K562 (cell line): ENCODE data around the gene DDX51. TPM values are rescaled to one million over a fixed set of nuclear protein-coding genes. Genes with fewer than 3 reads are reported as not detected.

ENCODE experiments used
- ATAC-seq: fragments of 200-7000 bp; cut with Tn5 transposase; 3 replicates; pipeline ENCODE4 v1.9.1; 2020; ENCODE audit warnings: moderate library complexity
- BruUV-seq: library from RNA; stranded (reverse); fragments of 400-500 nt; replicated peaks from 2 replicates; lab custom pipeline; 2021; lab: Mats Ljungman, UMichigan
- CTCF ChIA-PET: fragments of 300-600 bp; formaldehyde crosslinking; extraction: SDS; loops from one replicate; lab custom pipeline; 2021; ENCODE audit warnings: low intra/inter-chr PET ratio; lab: Yijun Ruan, JAX
- POLR2A ChIA-PET: fragments of 300-600, 350-650 bp; sonication (Branson Sonifier 250); formaldehyde crosslinking; extraction: SDS; loops from one replicate; lab custom pipeline; 2021; ENCODE audit warnings: antibody characterized with exemption, inconsistent platforms; lab: Yijun Ruan, JAX
- DNase-seq, 4 experiments: peaks; one replicate each; pipeline versions ENCODE4 v3.0.0 to v3.0.0-alpha.2; 2011 to 2018; ENCODE audit warnings: low spot score in 3 of 4, mixed read lengths in 3 of 4; ENCODE audit errors: extremely low read depth in 1 of 4
- FAIRE-seq: peaks from 2 replicates; lab custom pipeline; 2011; peaks lifted over from hg19 to GRCh38; lab: Jason Lieb, UNC
- H2AFZ ChIP-seq: 2 replicates; pipeline ENCODE4 v1.6.0; 2011; ENCODE audit warnings: low read depth, low read length, control low read depth, inconsistent platforms
- H3K27ac ChIP-seq: fragments of 200-600 bp; 3 replicates; pipeline ENCODE4 v1.8.0; 2011; ENCODE audit warnings: low read depth, mild to moderate bottlenecking, control low read depth, inconsistent platforms, low read length, moderate library complexity, mixed read lengths; ENCODE audit errors: extremely low read depth
- H3K27me3 ChIP-seq, 2 experiments: fragments of 300-600 bp in 1 of 2; 2 replicates in 1 of 2; 3 replicates in 1 of 2; pipeline versions ENCODE4 v1.6.0 to v1.8.0; 2011; ENCODE audit warnings: inconsistent platforms in 2 of 2, low read length in 2 of 2, mild to moderate bottlenecking in 1 of 2, mixed read lengths in 1 of 2, moderate library complexity in 1 of 2; ENCODE audit not compliant: control insufficient read depth in 2 of 2, insufficient read depth in 2 of 2
- H3K36me3 ChIP-seq: fragments of 300-600 bp; 3 replicates; pipeline ENCODE4 v1.8.0; 2011; ENCODE audit warnings: mild to moderate bottlenecking, low read length, inconsistent platforms; ENCODE audit not compliant: control insufficient read depth, insufficient read depth
- H3K4me1 ChIP-seq, 2 experiments: fragments of 200-600 bp in 1 of 2; replicated peaks in 1 of 2; 2 replicates in 1 of 2; 3 replicates in 1 of 2; pipeline versions ENCODE4 v1.5.1 to v1.8.0; 2011; ENCODE audit warnings: inconsistent platforms in 2 of 2, low read length in 2 of 2, mild to moderate bottlenecking in 1 of 2, mixed read lengths in 1 of 2, moderate library complexity in 1 of 2; ENCODE audit not compliant: control insufficient read depth in 2 of 2, insufficient read depth in 2 of 2
- H3K4me2 ChIP-seq: 2 replicates; pipeline ENCODE4 v1.6.1; 2011; ENCODE audit warnings: low read length, control low read depth, inconsistent platforms, mixed read lengths; ENCODE audit not compliant: insufficient read depth
- H3K4me3 ChIP-seq: fragments of 200-600 bp; sonication (generic), shearing (Covaris generic); 2 replicates; pipeline ENCODE4 v1.5.1; 2016; ENCODE audit warnings: control low read depth, inconsistent platforms
- H3K79me2 ChIP-seq: fragments of 200-600 bp; 3 replicates; pipeline ENCODE4 v1.8.0; 2011; ENCODE audit warnings: low read length, inconsistent platforms; ENCODE audit not compliant: control insufficient read depth, insufficient read depth
- H3K9ac ChIP-seq, 2 experiments: 2 replicates each; pipeline versions ENCODE4 v1.6.0 to v1.6.1; 2011; ENCODE audit warnings: low read depth in 2 of 2, low read length in 2 of 2, control low read depth in 1 of 2, inconsistent platforms in 1 of 2, mild to moderate bottlenecking in 1 of 2, mixed read lengths in 1 of 2; ENCODE audit not compliant: insufficient read depth in 1 of 2
- H3K9me1 ChIP-seq: one replicate; pipeline ENCODE4 v1.6.0; 2011; ENCODE audit warnings: inconsistent platforms, mild to moderate bottlenecking, low read length, moderate library complexity; ENCODE audit not compliant: control insufficient read depth, insufficient read depth
- H3K9me3 ChIP-seq: replicated peaks from 2 replicates; pipeline ENCODE4 v1.5.1; 2011; ENCODE audit warnings: low read depth, low read length, inconsistent platforms; ENCODE audit not compliant: control insufficient read depth, insufficient read depth
- H4K20me1 ChIP-seq: replicated peaks from 2 replicates; pipeline ENCODE4 v1.6.1; 2011; ENCODE audit warnings: low read length, inconsistent platforms, mixed read lengths; ENCODE audit not compliant: control insufficient read depth, insufficient read depth
- CEBPG ChIP-seq, 3 experiments: fragments of 200-800 bp in 1 of 3; sonication (Bioruptor generic) in 1 of 3; sonication (generic) in 1 of 3; formaldehyde crosslinking in 1 of 3; IDR thresholded peaks in 2 of 3; conservative IDR thresholded peaks in 1 of 3; 2 replicates each; pipeline versions ENCODE4 v1.6.1 to v1.8.0; 2016 to 2022; ENCODE audit warnings: missing compliant biosample characterization in 2 of 3, missing genetic modification characterization in 2 of 3, mild to moderate bottlenecking in 1 of 3, missing genetic modification reagents in 1 of 3
- KDM4B ChIP-seq, 2 experiments: fragments of 450-650 bp in 1 of 2; sonication (generic) in 1 of 2; IDR thresholded peaks; 2 replicates each; pipeline ENCODE4 v1.6.1; 2016 to 2017; ENCODE audit warnings: borderline replicate concordance in 2 of 2, antibody characterized with exemption in 1 of 2, low read depth in 1 of 2, mild to moderate bottlenecking in 1 of 2
- POLR2G ChIP-seq: fragments of 200-400 bp; formaldehyde crosslinking; IDR thresholded peaks from 2 replicates; pipeline ENCODE4 v1.6.1; 2017; ENCODE audit warnings: low read depth, mild to moderate bottlenecking, antibody characterized with exemption, low read length, moderate library complexity
- RBM14 ChIP-seq: fragments of 200-400 bp; formaldehyde crosslinking; IDR thresholded peaks from 2 replicates; pipeline ENCODE4 v1.6.1; 2018; ENCODE audit warnings: low read depth, mild to moderate bottlenecking, low read length, moderate library complexity, borderline replicate concordance; ENCODE audit not compliant: insufficient read depth
- WGBS: fragments of 100-300 bp; shearing (Covaris generic); methylation state at CpG from one replicate; pipeline ENCODE4 v1.1.6; 2016; ENCODE audit warnings: low coverage, mixed read lengths; ENCODE audit not compliant: insufficient coverage; ENCODE audit errors: missing lambda C conversion rate; 5-methylcytosine and 5-hydroxymethylcytosine counted together
- in situ Hi-C: fragments of 300-500 bp; cut with MboI; formaldehyde crosslinking; loops from 4 replicates; pipeline ENCODE4 v1.15.0; 2018; ENCODE audit warnings: inconsistent platforms, mixed read lengths
- intact Hi-C: fragments of 100-400 bp; cut with micrococcal nuclease; formaldehyde crosslinking; loops from 2 replicates; pipeline ENCODE4 v1.14.2; 2022
- polyA plus RNA-seq, 8 experiments: library from polyadenylated mRNA; depleted of rRNA in 4 of 8; stranded (reverse) in 5 of 8; unstranded in 3 of 8; fragments of >200 nt; fragmentation: Nextera tagmentation in 2 of 8; fragmentation: Illumina TruSeq in 1 of 8; extraction: Ambion mirVana in 2 of 8; extraction: Trizol in 1 of 8; gene quantifications; 2 replicates each; pipeline versions ENCODE4 v1.2.1 to v1.2.3, GENCODE V29; 2011 to 2014; ENCODE audit warnings: inconsistent platforms in 1 of 8, missing spikeins in 1 of 8
- total RNA-seq, 7 experiments: library from RNA; depleted of rRNA in 6 of 7; stranded (reverse); fragments of >200 nt in 6 of 7; fragmentation: Illumina TruSeq in 2 of 7; extraction: Trizol in 2 of 7; gene quantifications; 2 replicates each; pipeline versions ENCODE4 v1.2.1 to v1.2.3, GENCODE V29; 2011 to 2021; ENCODE audit warnings: low replicate concordance in 1 of 7

DDX51 gene
- total and polyA plus RNA-seq, 9 of the 15 experiments (the other 6 are each of a cell fraction or from before 2014, with no cell fraction given), result 1.1 to 35.9 (median 12.4) TPM

DNA sequence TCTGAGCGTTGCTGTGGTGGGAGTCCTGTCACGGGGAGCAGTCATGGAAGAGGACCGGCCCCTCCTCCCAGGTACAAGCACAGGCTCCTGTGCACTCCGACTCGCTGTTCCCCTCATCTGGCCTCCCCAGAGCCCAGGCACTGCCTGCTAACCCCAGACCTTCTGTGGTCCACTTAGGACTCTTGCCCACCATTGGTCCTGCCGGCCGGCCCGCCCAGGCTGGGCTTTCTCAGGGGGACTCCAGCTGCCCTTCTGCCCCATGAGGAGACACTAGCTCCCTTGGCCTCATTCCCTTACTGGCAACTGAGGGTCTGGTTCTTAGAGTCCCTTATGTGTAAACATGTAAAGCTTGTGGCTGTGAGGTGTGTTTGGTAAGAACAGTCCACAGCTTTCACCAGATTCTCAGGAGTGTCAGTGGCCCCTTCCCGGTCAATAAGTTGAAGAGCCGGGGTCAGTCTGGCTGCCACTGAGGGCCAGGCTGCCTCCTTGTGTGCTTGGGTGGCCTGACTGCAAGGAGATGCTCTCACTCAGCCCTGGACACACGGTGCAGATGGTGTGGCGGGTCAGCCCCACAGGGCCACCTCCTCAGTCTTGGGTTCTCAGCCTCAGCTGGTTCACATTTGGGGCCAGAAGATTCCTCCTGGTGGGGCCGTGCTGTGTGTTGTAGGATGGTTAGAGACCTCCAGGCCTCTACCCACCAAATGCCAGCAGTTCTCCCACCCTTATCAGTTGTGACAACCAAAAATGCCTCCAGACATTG, 43.6 kb downstream of the DDX51 start:
- no peak for DNase-seq
- H2AFZ ChIP-seq, result no peak overlapping the region
- peak overlapping the region in 1 of 2 experiments; percentile 54; a peak in 1 of 4 replicates for H3K9ac ChIP-seq
- ATAC-seq, result no peak; the same call in 2 of the 3 replicates
- WGBS, result 92% methylated on average over 12 of the region's 13 CpGs
- TF ChIP-seq CEBPG (CRISPR knock-in tag; IDR thresholded peaks at IDR 0.05) (no peak), CEBPG (tag; conservative IDR thresholded peaks at IDR 0.05 in 1 of 2, IDR thresholded peaks at IDR 0.05 in 1 of 2) (no peak), RBM14 (no peak), KDM4B (IDR thresholded peaks at IDR 0.05; ENCODE audit: borderline replicate concordance in 2 of 2, low read depth in 1 of 2) (no peak), POLR2G (peak; percentile 29; the same call in 1 of the 2 replicates)
- CTCF ChIA-PET, result no interaction called here
- no peaks in the 10 kb centered on the region for H3K9me1 ChIP-seq
- H3K4me1 ChIP-seq, result peaks cover 0 to 4% of the 10 kb centered on the region in 2 experiments; a peak in 1 of 5 replicates
- peaks cover 32% of the 10 kb centered on the region for H3K79me2 ChIP-seq
- no peak overlapping the region for H3K27ac ChIP-seq
- intact Hi-C loops (no loop called here), in situ Hi-C loops (no loop called here)
- no peak for FAIRE-seq
- H3K4me3 ChIP-seq, result no peak overlapping the region
- POLR2A ChIA-PET, result interaction anchor here (0.7 to 1.6 kb wide), 3 partner anchors 12 to 174 kb away, joined by 3 read pairs; no protein-coding TSS in a partner anchor
- H3K27me3 ChIP-seq, result no peaks in the 10 kb centered on the region
- no peak overlapping the region for H3K4me2 ChIP-seq
- BruUV-seq, result no TSS peak
- peaks cover 65% of the 10 kb centered on the region for H3K36me3 ChIP-seq
- H4K20me1 ChIP-seq, result no peaks in the 10 kb centered on the region
- peaks cover 7% of the 10 kb centered on the region for H3K9me3 ChIP-seq
